ENCODE measurements around the gene ZNF780B.

Gene ZNF780B

GRCh38 chr19:40091205-40092129 is 35.4 kb upstream of the ZNF780B start:
- no peak for DNase-seq
- Histone ChIP-seq H3K9me3 (no peaks in the 10 kb centered on the region), H3K4me3 (ENCODE audit: low read depth, low read length) (peak overlapping the region; percentile 94), H3K27me3 (no peaks in the 10 kb centered on the region), H3K4me1 (no peaks in the 10 kb centered on the region), H3K36me3 (no peaks in the 10 kb centered on the region)
- TF ChIP-seq, protein P1, sequence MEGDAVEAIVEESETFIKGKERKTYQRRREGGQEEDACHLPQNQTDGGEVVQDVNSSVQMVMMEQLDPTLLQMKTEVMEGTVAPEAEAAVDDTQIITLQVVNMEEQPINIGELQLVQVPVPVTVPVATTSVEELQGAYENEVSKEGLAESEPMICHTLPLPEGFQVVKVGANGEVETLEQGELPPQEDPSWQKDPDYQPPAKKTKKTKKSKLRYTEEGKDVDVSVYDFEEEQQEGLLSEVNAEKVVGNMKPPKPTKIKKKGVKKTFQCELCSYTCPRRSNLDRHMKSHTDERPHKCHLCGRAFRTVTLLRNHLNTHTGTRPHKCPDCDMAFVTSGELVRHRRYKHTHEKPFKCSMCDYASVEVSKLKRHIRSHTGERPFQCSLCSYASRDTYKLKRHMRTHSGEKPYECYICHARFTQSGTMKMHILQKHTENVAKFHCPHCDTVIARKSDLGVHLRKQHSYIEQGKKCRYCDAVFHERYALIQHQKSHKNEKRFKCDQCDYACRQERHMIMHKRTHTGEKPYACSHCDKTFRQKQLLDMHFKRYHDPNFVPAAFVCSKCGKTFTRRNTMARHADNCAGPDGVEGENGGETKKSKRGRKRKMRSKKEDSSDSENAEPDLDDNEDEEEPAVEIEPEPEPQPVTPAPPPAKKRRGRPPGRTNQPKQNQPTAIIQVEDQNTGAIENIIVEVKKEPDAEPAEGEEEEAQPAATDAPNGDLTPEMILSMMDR (IDR thresholded peaks at IDR 0.05; ENCODE audit: low read depth, low read length), result no peak

- H3K36me3 ChIP-seq, result no peaks in the 10 kb centered on the region; the same call in 1 of the 2 replicates
- DNase-seq, result peak; percentile 81
- H3K9me3 ChIP-seq, result no peaks in the 10 kb centered on the region
- H3K4me1 ChIP-seq, result no peaks in the 10 kb centered on the region
- no peaks in the 10 kb centered on the region for H3K27me3 ChIP-seq
- TF ChIP-seq, protein P1 (IDR thresholded peaks at IDR 0.05; ENCODE audit: low read depth, low read length), result no peak
- H3K4me3 ChIP-seq (ENCODE audit: low read depth, low read length), result peak within 1 kb of the TSS; percentile 94
These were observed 34.5 kb upstream of the ZNF780B start, which contains the start of gene ZNF780A for GRCh38 chr19:40090241-40091204. TSS of gene ZNF780A (minus strand) at chr19:40090943. CDS start at chr19:40084753, 6,190 bp downstream.

GRCh38 chr19:40089462-40089861 is 33.4 kb upstream of the ZNF780B start:
- Histone ChIP-seq H3K36me3 (no peaks in the 10 kb centered on the region; the same call in 1 of the 2 replicates), H3K4me1 (no peaks in the 10 kb centered on the region), H3K4me3 (ENCODE audit: low read depth, low read length) (peak overlapping the region; percentile 94), H3K9me3 (no peaks in the 10 kb centered on the region), H3K27me3 (no peaks in the 10 kb centered on the region)
- no peak for DNase-seq
- TF ChIP-seq, protein P1 (IDR thresholded peaks at IDR 0.05; ENCODE audit: low read depth, low read length), result no peak

GRCh38 chr19:40088299-40089047 is 32.4 kb upstream of the ZNF780B start:
- TF ChIP-seq, protein P1 (IDR thresholded peaks at IDR 0.05; ENCODE audit: low read depth, low read length), result no peak
- Histone ChIP-seq H3K4me1 (no peaks in the 10 kb centered on the region), H3K9me3 (no peaks in the 10 kb centered on the region), H3K36me3 (no peaks in the 10 kb centered on the region; the same call in 1 of the 2 replicates), H3K4me3 (ENCODE audit: low read depth, low read length) (no peak overlapping the region), H3K27me3 (no peaks in the 10 kb centered on the region)
- no peak for DNase-seq

DNA sequence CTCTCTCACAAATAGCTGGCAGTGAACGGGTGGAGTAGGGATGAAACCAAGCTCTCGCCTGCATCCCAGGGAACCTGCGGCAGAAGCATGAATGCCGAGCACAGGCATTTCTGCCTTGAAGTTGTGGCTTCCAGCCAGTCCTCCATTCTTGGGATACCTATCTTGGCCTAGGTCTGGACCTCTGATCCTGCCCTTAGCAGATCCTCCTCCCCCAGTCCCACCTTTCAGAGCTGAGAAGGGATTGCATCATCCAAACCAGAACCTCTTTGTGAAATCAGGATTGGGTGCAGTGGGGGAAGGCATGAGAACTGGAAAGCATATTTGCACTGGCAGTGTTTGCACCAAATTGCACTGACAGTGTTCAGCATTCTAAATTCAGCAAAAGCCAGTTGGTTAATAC is 28.9 kb upstream of the ZNF780B start:
- TF ChIP-seq, protein P1 (IDR thresholded peaks at IDR 0.05; ENCODE audit: low read depth, low read length), result no peak
- Histone ChIP-seq H3K4me3 (ENCODE audit: low read depth, low read length) (no peak overlapping the region), H3K4me1 (no peaks in the 10 kb centered on the region), H3K36me3 (peaks cover 13% of the 10 kb centered on the region), H3K9me3 (no peaks in the 10 kb centered on the region), H3K27me3 (no peaks in the 10 kb centered on the region)
- no peak for DNase-seq

Data from BE2C (cell line).